HG03469 (cell line): ENCODE data around the gene SOST.
"Not testable (repeated sequence)": the region's sequence is repeated elsewhere in the genome, so short reads cannot be mapped to it uniquely, and the experiment has no call there.

Experiments used
- ATAC-seq: cut with Tn5 transposase; IDR thresholded peaks from one replicate; pipeline ENCODE4 v1.9.1; 2021; ENCODE audit warnings: mild to moderate bottlenecking, moderate library complexity, moderate number of reproducible peaks; ENCODE audit not compliant: unreplicated experiment

The SOST gene

DNA sequence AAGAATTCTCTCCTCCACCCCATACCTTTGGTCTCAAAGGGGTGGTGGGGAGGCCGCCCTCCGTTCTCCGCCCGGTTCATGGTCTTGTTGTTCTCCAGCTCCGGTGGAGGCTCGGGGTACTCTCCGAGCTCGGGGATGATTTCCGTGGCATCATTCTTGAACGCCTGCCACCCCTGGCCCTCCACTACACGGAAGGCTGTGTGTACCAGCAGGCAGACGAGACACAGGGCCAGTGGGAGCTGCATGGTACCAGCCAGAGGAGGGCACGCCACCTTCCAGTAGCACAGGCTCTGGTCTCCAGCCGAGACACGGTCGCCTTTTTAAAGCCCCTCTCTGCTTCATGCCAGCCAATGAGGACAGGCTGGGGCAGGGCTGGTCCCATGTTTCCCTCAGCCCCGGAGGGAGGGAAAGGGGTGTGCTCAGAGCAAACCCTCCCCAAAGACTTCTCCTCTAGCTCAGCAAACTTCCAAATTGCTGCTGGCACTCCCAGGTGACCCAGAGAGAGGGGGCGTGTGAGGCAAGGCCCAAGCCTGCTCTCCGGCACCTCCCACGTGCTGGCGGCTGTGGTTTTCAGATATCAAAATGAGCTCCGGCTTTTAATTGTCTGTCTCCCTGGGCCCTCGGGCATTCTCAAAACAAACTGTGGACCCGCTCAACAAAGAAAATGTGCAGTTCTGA is at the start of gene SOST:
Gene SOST (minus strand): TSS at position 295 of the 678 bp plus-strand sequence. CDS start 50 bp downstream, at position 245.
- ATAC-seq, result no peak

DNA sequence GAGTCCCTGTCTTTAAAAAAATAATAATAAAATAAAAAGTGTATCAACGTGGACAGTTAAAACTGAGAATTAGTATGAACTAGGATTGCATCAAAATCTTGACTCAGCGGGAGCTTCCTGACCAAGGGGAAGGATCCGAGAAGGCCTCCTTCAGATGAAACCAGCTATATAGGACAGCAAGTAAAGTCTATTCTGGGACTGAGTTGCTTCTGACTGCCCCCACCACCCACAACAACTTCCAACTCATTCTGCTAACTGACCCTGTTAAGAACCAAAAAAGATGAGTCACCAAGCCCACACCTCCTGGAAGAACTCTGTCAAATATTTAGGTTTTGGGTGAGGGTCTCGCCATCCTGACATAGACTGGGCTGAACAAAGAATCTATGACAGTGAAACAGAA is 49.5 kb upstream of the SOST start:
- no peak for ATAC-seq

DNA sequence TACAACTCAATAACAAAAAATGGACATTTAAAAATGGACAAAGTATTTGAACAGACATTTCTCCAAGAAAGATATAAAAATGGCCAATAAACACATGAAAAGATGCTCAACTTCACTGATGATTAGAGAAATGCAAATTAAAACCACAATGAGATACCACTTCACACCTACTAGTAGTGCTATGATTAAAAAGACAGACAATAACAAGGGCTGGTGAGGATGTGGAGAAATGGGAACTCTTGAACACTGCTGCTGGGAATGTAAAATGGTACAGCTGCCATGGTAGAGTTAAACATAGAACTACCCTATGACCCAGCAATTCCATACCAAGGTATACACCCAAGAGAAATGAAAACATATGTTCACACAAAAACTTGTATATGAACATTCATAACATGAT is 46.5 kb upstream of the SOST start:
- ATAC-seq, result no peak

DNA sequence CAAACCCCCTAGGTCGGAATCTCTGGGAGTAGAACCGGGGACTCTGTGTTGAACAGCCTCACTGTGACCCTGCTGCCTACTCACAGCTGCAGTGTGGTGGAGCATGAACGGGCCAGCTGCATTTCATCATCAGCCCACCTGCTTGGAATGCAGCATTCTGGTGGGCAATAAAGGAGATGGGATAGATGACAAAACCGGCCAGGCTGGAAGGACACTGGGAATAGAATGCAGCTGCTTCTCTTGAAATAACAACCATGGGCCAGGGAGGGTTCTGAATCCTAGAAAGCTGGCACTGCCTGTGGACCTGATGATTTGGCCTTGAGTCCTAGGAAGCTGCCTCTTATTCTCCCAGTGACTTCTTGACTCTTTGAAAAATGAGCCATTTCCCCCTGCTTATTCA is 45.2 kb upstream of the SOST start:
- no peak for ATAC-seq

DNA sequence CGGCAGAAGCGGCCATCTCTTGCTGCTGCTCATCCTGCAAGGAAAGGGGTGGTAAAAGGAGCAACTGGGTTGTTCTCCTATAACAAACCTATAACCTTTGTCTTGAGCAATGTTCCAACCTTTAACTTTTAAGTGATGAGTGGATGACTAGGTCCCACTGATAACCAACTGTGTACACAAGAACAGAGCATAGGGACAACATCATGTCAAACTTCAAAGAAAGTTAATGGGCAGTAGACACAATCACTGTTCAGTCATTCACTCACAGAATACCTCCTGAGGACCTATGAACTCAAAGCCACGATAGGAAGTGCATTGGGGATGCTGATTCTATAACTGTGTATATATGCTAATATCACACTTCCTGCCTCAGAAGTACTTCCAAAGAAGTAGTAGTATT is 43.3 kb upstream of the SOST start:
- no peak for ATAC-seq

DNA sequence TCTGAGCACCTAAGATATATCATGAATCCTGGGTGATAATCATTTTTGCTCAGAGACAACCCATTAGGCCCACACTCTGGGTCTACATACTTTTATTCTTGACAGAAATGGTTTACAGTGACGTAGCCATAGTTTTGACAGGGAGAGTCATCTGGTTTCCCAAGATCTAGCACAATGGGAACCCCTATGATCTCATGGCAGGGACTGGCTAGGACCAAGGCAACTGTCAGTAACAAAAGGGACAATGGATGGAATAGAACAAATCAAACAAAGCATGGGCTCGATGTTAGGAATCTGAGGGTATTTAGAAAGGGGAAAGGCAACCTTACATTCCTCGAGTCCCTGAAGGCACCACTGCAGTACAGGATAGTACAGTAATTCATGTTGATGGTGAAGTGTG is 42.1 kb upstream of the SOST start:
- no peak for ATAC-seq

DNA sequence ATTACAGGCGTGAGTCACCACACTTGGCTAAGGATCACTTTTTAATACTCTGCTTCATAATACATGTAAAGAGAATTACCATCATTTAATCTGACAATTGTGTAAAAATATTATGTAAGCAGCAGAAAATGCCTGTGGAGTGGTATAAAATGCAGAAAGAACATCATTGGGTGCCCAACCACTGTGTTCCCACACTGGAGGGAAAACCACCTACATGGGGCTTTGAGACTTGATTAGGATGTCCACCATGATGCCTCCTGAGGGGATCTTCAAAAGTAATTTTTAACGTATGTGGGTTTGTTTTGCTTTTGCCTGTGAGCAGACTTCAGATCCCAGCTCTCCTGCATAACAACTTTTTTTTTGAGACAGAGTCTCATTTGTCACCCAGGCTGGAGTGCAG is 40.5 kb upstream of the SOST start:
- no peak for ATAC-seq

DNA sequence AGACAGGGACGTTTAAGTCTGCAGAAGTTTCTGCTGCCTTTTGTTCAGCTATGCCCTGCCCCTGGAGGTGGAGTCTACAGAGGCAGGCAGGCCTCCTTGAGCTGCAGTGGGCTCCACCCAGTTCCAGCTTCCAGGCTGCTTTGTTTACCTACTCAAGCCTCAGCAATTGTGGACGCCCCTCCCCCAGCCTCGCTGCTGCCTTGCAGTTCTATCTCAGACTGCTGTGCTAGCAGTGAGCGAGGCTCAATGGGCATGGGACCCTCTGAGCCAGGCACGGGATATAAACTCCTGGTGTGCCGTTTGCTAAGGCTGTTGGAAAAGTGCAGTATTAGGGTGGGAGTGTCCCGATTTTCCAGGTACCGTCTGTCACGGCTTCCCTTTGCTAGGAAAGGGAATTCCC is 39.4 kb upstream of the SOST start:
- ATAC-seq, result not testable (repeated sequence)

DNA sequence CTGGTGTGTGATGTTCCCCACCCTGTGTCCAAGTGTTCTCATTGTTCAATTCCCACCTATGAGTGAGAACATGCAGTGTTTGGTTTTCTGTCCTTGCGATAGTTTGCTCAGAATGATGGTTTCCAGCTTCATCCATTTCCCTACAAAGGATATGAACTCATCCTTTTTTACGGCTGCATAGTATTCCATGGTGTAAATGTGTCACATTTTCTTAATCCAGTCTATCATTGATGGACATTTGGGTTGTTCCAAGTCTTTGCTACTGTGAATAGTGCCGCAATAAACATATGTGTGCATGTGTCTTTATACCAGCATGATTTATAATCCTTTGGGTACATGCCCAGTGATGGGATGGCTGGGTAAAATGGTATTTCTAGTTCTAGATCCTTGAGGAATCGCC is 34.1 kb upstream of the SOST start:
- not testable (repeated sequence) for ATAC-seq

DNA sequence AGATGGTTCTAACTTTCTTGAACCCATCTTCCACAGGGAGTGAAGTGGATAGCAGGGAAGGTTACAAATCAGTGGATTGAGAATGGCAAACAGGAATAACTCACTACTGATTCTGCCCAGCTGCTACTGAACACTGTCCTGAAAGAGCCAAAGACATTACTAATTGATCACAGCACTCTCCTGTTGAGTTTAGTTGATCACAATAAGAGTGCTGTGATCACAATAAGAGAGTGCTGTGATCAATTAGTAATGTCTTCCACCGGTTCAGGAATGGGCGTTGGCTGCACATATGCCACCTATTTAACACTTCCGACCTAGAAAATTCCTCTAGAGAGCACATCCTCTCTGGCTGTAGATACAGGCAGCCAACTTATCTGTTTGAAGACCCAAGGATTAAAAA is 33.0 kb upstream of the SOST start:
- ATAC-seq, result no peak

DNA sequence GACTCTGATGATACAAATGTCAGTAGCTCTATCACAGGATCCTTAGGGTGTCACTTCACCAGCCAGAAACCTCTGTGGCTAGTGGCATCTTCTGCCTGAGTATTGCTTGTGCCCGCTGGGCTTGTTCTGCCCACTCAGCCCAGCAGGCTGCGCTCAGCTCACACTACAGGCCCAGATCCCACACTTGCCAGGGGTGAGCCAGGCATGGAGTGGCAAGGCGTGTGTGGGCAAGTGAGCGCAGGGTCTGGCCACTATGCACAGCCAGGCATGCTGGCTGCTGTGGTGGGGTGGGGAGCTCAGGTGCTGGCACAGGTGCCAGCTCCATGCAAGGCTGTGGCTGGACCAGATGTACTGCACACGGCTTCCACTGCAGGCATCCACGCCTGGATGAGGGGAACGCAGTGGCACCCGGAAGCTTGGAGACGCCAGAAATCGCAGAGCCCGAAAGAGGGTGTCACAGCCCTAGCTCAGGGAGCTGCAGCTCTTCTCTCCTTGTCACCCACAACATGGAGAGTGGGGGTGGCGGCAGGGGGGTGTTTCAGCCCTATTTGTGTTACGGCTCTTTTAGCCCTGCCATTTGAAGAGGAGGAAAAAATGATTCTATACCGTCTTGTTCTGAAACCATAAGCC is 31.8 kb upstream of the SOST start:
- ATAC-seq, result no peak

DNA sequence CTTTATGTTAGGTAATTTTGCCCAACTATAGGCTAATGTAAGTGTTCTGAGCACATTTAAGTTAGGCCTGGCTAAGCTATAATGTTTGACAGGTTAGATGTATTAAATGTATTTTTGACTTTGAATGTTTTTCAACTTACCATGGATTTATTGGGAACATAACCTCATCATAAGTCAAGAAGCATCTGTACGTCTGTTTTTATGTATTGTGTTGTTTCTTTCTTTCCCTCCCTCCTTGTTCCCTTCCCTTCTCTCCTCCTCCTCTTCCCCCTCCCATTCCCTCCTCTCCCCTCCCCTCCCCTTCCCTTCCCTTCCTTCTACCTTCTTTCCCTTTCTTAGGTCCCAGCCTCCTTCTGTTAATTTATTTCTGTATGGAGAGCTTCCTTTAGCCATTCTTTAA is 30.9 kb upstream of the SOST start:
- no peak for ATAC-seq

DNA sequence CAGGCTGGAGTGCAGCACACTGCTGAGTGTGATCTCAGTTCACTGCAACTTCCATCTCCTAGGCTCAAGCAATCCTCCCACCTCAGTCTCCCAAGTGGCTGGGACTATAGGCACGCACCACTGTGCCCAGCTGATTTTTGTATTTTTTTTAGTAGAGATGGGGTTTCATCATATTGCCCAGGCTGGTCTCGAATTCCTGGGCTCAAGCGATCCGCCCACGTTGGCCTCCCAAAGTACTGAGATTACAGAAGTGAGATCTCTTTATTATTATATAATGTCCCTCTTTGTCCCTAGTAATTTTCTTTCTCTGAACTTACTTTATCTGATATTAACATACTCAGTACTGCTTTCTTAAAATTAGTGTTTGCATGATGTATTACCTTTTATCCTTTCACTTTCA is 29.9 kb upstream of the SOST start:
- ATAC-seq, result no peak

DNA sequence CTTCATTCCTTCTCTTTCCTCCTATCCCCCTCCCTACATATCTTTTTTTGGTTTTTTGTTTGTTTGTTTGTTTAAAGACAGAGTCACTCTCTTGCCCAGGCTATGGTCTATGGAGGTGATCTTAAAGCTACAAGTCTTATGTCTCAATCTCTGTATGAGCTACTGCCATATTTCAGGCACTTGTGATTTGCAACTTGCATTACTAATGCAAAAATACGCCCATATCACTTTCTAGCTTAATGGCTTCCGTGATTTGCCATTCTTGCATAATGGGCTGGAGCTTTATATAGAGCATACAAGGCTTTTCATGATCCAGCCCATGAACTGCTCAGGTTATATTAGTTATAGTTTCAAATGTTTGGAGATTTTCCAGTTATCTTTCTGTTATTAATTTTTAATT is 29.1 kb upstream of the SOST start:
- no peak for ATAC-seq

DNA sequence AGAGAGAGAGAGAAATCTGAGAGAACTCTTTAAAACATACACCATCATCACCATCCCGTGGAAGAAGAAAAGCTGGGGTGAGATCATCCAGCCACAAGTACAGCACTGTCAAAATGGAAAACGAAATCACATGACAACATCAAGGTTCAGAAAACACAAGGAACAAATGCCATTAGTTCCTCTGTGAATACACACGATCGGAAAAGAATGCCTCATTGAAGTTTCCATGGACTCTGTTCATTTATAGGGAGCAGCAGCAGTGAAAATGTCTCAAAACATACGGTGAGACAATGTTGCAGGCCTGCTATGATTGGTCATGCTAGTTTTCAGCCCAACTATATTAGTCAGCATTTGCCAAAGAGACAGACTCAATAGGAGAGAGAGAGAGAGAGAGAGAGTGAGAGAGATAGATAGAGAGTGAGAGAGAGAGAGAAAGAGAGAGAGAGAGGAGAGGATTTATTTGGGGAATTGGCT is 26.1 kb upstream of the SOST start:
- no peak for ATAC-seq

DNA sequence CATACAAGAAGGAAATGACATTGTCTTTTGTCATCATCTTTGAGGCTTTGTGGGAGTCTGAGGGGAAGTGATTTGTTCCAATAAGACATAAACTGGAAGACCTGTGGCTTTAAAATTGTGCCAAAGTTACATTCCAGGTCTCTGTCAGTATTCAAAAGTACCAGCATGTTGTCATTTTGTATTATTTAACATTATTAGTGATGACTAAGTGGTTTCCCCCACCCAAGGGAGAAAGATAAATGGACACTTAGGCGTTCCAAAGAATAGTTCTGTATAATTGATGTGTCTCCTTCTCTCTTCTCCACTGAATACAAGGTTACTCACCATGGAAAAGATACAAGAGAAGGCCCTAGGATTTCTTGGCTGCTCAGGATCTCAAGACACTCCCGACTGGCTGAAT is 25.5 kb upstream of the SOST start:
- ATAC-seq, result no peak

DNA sequence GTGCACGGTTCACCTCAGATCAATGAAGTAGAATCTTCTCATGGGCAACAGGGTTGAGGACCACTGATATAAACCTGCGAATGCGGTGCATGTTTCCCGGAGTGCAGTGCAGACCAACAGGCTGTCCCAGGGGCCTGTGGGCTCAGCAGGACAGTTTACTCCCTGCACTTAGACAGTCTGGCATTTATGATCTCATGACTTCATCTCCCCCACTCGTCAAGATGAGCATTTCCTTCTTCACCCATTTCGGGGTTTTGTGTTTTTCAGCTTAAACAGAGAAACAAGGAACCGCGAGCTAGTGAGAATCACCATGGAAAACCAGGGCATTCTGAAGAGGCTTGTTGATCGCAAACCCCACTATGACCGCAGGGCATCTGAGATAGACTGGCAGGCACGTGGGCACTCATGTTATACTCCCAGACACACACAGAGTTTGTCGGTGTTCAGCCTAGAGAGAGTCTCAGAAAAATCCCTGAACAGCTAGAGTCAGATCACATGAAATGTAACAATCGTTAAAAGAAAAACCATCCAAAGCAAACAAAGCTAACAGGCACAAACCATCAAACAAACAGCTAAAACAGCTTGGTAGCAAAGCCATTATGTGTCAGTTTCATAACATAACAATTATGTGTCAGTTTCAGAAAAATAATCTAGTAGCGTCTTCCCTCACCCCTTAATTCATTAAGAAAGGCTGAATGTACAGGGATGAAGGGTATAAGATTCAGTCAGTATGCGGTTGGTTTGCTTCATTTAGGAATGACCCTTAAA is 24.5 kb upstream of the SOST start:
- ATAC-seq, result no peak

DNA sequence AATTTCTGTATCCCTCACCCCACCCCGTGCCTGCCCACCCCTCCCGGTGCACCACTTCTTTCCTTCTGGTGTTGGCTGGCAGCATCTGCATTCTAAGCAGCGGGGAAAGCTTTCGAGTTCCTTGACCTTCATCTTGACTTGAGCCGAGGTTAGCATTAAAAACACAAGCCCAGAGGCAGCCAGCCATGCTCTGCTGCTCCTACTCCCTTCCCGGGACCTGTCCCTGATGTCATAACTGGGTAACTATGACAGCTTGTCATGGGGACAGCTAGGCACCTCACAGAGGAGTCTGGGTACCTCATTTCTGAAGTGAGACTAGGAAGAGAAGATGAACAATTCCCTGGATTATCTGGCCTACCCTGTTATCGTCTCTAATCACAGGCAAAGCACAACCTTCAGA is 21.5 kb upstream of the SOST start, which contains the start of gene CFAP97D1:
Gene CFAP97D1 (plus strand): TSS at position 301 of the 400 bp plus-strand sequence. CDS start 28 bp downstream, at position 329.
- ATAC-seq, result no peak

DNA sequence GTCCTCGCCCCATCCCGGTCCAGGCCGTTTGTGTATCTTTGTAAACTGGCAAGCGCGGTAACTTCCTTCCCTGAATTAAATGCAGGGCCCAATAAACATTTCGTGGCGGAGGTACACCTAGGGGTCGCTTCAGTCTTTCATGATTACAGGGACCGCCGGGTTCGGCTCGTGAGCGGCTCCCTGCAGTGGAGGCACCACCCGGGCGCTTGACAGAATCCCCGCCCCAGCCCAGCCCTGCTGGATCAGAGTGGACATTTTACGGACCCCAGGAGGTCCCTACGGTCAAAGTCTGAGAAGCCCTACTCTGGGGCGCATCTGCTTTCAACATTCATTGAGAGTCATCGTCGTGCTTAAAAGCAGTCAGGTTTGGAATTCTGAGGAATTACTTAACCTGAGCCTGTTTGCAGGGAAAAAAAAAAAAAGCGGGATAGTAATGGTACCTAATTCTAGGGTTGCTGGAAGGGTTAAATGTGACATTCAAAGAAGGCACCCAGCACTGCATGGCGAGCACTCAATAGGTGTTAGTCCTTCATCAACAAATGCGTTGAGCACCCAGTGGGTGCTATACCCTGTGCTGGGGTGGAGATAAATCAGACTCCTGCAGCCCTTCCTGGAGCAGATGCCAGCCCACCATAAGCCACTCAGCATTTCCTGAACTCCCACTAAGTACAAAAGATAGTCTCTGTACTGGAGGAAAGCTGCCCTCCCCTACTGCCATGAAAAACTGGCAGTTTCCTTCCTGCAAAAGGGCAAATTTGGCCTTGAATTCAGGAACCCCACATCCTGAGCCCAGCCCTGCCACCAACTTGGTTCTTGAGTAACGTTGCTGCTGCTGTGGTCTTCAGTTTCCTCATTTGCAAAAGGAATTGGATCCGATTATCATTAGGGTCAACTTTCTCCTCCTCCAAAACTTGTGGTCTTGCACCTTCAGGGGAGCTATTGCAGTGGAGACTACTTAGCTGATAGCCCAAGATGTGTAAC is 20.8 kb upstream of the SOST start:
- no peak for ATAC-seq

DNA sequence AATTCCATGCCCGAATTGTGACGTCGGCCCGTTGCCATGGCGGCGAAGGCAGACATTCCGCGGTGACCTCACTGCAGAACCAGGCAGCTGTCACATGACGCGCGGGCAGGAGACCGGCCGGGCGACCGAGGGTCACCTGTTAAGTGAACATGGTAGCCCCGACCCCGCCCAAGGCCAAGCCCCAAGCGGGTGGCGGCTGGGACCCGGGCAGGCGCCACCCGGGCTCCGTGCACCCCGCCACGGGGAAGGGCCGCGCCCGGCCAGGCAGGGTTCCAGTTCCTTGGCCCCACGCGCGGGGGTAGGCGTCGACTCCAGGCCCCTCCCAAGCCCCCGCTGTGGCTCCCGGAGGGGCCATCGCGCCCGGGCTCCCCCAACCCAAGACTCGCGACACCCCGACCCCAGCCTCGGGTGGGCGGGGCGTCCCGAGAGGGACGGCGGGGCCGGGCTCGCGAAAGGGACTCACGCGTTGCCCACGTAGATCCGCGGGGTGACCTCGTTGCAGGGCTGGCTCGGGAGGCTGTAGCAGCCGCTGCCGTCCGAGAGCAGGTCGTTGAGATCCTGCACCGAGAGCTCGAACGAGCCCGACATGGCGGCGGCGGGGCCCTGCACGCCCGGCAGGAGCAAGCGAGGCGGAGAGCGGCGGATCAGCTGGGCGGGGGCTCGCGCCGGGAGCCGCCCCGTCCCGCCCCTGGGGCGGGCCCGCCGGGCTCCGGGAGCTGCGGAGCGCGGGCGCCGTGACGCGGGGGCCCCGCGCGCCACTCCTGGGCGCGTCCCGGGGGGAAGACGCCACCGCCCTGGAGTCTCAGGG is 19.9 kb upstream of the SOST start, which contains the start of gene DUSP3:
Gene DUSP3 (minus strand): TSS at position 641 of the 808 bp plus-strand sequence. CDS start 53 bp downstream, at position 588.
- no peak for ATAC-seq
